ENCODE results near the gene CCDC28B.

The CCDC28B gene

DNA sequence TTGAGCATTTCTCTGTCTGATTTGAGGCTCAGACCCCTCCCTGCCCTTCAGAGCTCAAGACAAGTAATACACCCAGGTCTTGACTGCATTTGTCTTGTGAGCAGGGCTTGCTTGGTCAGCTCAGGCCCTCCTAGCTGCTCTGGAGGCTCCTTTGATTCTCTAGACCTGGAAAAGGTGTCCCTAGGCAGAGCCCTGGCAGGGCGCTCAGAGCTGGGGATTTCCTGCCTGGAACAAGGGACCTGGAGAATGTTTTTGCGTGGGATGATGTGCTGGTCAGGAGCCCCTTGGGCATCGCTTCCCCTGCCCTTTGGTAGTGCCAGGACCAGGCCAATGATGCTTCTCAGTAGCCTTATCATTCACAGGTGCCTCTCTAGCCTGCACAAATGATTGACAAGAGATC, 4.9 kb upstream of the CCDC28B start:
- no peak for DNase-seq

DNA sequence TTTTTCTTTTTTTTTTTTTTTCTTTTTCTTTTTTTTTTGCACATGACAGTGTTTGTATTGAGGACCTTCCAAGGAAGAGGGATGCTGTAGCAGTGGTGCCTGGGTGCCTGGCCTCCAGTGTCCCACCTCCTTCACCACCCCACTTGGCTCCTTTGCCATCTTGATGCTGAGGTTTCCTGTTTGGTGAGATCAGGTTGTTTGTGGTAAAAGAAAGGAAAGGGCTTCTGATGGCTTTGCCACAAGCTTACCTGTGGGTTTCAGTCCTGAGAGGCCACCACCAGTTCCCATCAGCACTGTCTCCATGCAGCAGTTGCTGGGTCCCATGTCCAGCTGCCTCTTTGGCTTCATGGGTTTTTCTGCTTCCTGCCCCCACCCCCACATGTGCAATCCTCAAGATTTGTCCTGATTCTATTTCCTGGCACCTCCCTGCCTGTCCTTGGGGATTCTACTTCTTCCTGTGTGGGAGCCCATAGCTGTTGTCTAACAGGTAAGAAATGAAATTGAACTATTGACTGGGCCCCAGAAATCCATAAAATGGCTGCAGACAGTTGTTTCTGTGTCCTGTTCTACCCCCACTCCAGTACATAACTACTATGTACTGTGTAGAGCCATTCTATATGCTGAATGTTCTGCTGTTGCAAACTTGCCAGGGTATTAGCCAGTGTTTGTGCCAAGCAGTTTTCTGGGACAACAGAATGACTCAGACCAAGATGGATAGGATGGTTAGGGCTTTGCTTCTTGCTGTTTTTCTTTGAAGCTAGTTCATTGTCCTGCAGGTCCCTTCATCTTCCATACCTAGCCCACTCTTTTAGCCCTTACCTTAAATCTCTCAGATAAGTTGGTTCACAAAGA, 4.2 kb upstream of the CCDC28B start:
- DNase-seq: peak in 1 of 5 donors; percentile 44

DNA sequence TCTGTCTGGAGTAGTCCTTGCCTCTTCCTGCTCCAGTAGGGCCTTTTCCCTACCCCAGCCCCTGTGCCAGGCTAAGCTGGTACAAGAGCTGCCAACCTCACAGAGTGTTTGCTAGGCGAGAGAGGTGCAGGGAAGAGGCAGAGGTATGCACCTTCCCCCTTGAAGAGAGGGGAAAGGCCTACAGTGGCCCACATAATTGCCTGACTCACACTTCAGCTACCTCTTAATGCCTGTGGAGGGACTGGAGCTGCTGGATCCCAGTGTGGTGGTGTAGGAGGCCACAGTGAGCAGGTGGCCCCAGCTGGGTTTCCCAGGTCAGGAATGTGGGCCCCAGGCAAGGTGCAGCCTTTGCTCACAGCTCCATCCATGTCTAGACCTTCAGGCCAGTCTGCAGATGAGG, 3.3 kb upstream of the CCDC28B start:
- no peak for DNase-seq

DNA sequence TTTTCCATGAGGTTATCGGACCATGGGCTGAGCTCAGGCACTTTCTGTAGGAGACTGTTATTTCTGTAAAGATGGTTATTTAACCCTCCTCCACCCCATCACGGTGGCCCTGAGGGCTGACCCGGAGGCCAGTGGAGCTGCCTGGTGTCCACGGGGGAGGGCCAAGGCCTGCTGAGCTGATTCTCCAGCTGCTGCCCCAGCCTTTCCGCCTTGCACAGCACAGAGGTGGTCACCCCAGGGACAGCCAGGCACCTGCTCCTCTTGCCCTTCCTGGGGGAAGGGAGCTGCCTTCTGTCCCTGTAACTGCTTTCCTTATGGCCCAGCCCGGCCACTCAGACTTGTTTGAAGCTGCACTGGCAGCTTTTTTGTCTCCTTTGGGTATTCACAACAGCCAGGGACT, 2.6 kb upstream of the CCDC28B start:
- DNase-seq: no peak

DNA sequence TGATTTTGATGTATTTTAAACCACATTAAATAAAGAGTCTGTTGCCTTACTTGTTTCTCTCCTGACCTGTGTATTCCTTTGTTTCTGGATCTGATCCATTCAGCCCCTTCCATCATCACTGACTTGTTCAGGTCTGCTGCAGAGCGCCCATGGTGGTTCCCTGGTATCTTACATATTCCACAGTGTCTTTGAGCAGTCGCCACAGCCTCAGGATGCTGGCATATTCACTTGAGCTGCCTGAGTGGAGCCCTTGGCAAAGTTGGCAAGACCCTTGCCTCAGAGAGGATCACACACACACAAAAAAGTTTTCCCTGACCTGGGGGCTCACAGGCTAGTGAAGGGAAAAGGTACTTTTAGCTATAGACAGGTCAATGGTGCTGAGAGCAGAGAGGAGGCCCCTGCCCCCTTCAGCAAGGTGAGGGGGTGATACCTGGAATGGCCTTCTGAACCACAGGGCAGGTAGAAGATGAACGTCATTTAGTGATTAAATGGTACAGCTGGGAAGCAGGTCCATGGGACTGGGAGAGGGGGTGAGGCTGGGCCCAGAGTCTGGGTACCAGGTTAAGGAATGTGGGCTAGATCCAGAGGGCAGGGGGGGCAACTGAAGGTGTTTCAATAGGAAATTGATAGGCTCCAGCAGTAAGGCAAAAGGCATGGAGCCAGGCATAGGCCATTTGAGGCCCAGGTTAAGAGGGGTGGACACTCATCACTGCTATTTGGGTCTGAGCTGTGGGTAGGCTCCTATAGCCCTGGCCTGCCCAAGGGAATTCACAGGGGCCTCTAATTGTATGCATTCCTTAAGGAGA, 2.0 kb upstream of the CCDC28B start:
- no peak for DNase-seq

DNA sequence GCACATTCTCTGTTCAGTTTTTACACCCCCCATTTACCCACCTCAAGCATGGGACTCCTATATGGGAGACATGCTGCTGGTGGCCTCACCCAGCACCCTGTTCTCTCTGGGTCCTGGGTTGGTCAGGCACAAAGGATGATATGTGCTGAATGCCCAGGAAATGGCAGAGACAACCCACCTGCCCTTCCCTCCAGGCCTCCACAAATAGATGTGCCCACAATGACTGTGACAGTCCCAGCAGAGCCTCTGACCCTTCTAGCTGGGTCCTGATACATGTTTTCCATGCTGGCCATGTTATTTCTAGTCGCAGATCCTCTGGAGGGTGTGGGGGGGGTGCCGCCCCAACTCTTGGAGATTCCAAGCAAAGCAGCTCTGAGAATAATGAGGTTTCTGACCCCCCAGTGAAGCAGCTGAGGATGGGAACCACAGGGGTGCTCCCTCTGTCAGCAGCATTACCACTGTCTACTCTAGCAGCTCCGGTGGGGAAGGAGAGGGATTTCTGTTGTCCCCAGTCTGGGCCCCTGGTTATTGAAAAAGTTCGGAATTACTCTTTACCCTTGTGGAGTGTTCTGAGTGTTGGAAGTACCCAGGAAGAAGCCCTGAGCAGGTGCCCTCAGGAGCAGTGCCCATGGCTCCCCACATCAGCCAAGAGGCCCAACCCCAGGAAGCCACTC, 1.2 kb upstream of the CCDC28B start:
- no peak for DNase-seq

DNA sequence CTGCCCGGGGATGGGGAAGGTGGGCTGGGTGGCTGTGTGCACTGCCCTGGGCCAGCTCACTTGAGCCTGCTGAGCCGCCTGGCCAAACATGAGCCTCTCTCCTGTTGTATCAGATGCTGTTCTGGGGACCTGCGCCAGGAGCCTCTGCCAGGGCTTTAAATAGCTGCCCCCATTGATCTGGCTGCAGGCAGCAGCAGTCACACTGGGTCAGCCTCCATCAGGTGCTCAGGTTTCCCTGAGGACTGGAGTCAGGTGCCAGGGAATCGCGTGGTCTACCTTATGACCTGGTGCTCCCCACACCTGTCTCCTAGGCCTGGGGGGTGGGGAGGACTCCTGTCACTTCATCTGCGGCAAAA, 700 bp upstream of the CCDC28B start:
- no peak for DNase-seq

DNA sequence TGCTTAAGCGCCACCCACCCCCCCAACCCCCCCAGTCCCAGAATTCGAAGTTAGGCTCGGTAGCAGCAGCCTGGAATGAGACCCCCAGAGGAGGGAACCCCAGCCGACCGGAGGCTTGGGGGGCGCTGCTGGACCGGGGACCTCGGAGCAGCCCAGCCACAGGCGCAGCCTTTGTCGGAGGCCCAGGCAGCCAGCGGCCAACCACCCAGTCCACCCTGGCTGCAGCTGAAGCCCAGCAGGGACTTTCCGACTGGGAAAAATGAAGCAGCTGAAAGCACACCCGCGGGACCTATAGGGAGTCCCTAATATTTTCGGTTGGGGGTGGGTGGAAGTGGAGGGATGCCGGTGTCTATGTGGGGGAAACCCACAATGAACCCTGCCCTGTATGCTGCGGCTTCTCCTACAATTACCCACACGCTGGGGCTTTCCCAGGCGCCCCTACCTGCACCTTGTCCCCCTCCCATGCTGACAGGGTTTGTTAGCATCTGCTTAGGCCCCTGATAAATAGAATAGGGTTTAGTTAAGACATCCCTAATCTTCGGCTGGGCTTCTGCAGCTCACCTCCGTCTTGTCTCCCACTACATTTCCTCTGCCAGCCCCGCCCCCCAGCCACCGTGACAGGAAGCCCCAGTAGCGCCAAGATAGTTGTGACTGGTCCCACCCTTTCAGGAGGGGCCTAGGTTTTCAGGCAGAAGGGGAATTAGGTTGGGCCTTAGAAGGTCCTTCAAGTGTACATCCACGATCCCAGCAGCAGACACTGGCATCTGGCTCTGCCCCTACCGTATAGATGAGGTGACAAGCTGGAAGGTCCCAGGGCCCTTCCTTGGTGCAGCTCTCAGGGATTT, 838 bp downstream of the CCDC28B start:
- peak; percentile 56 to 76 (median 65) for DNase-seq

DNA sequence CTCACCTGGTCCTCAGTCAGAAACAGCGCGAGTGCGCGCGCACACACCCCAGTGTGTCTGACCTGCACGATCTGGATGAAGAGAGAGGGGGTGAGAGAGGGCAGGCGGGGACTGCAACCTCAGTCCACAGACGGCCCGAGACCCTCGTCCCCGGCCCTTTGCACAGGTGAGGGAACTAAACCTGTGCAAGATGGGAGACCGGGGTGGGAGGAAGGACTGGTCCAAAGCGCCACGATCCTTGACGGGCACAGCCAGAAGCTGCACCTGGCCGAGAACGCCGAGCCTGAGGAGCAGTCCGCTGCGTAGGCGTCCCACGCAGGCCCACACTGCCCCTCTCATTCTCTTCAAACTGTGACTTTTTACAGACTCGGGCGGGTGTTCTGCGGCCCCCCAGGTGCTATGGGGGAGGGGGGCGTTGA, 4.6 kb downstream of the CCDC28B start:
- no peak for DNase-seq

DNA sequence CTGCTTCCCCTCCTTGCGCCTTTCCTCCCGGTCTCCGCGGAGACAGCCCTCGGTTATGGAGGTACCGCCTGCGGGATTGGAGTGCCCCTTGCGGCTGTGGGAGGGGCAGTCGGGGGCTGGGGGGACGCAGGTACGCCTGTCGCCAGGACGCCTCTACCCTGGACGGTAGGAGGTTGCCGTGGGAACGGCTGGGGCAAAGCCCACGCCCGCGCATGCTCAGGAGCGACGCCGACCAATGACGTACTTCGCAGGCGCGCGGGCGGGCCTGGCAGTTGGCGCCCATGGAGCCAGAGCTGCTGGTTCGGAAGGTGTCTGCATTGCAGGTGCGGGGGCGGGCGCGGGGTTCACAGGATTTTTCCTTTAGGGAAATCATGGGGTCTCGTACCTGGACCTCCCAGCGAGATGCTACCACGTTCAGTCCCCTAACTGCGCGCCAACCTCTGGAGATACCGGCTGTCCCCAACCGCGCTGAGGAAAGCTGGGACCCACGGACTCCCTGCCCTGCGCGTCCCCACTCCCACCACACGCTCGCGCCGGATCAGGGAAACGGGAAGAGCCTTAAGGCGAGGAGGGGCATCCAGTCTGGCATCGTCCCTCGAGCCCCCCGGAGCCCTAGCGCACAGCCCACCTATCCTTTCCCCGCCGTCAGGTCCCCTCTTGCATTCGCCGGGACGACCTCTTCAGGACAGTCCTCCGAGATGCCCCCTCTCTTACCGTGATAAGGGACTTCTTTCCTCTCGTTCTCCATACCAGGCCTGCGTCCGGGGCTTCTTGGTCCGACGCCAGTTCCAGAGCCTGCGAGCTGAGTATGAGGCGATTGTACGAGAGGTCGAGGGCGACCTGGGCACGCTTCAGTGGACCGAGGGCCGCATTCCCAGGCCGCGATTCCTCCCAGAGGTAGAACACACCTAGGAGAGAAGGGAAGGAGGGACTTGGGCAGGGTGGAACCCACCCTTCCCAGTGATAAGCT, 5.3 kb downstream of the CCDC28B start, which contains the start of gene IQCC:
IQCC (plus strand) TSS at position 271 of the 970 bp plus-strand sequence; CDS start at position 282, 11 bp downstream.
- DNase-seq: peak; percentile 76 to 86 (median 82)

DNA sequence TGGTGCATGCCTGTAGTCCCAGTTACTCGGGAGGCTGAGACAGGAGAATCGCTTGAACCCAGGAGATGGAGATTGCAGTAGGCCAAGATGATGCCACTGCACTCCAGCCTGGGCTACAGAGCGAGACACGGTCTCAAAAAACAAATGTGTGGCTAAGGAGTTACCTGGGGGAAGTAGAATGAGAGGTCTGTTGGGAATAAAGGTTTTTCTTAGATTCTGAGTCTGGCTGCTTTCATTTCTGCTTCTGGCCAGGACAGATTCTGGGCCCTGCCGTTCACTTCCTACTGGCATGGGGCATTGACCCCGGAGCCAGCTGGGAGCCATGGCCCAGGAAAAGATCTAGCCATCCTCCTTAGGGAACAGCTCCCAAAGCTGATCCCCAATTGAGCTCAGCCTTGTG, 8.1 kb downstream of the CCDC28B start:
- DNase-seq: no peak

DNA sequence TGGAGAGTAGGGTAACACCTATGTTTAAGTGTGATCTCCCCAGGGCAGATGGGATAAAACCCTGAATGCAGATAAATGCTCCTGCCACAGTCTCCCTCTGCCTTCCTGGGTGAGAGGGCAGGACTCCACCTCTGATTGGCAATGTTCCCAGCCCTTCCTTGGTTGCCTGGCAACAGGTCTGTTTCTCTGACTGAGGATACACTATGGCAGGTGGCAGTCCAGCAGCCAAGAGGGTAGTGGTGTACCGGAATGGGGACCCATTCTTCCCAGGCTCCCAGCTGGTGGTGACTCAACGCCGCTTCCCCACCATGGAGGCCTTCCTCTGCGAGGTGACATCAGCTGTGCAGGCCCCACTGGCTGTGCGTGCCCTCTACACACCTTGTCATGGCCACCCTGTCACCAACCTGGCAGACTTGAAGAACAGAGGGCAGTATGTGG, 8.5 kb downstream of the CCDC28B start, which contains the start of gene DCDC2B:
DCDC2B (plus strand) TSS at position 199 of the 438 bp plus-strand sequence; CDS start at position 204, 5 bp downstream.
- DNase-seq: no peak

DNA sequence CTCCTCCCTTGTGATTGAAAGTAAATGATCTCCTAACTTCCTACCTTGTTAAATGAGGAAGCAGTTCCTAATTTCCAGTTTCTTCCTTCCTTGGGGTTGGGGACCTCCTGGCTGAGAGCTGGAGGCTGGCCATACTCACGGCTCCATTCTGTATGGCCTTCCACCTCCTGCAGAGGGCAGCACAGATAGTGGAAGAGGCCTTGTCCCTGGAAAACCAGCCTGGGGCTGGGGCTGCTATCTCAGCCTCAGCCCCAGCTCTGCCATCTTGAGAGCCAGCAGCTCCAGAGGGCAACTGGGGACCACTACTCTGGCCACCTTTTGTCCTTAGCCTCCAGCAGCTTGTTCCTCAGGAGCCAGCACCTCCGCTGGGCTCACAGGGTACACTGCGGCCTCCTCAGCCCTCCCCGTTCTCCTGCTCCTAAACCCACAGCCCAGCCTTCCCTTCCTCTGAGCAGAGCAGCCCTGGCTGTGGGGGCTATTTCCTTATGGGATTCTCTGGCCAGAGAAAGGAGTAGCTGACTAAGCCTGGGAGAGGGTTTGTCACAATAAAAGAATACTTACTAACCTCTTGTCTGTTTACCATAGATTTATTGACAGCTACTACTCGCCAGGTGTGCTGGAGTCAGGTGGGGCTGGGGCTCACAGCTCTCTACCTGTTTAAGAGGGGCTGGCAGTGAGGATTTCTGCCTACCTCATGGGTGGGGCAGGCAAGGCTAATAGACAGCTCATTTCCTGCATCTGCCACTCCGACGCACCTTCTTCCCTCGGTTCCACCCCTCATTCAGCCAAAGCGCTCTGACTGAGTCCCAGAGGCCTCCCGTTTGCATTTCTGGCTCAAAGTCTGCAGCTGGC, 15.5 kb downstream of the CCDC28B start:
- peak in 4 of 5 donors; percentile 29 to 64 (median 44) for DNase-seq

DNA sequence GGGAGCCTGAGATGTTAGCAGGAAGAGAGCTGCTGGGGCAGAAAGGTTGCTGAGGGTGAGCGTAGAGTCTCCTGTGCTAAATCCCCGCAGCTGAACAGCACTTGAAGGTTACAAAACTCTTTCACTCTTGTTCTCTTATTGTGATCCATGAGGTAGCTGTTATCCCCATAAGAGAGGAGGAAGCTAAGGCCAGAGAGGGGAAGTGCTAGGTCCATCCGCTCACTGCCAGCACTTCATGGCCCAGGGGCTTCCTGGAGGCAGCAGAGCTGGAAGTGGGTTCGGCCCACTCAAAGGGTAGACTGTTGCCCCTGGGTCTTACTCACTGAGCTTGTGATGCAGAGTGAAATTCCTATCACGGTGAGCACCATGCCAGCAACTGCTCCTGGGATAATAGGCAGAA, 16.2 kb downstream of the CCDC28B start:
- DNase-seq: no peak

DNA sequence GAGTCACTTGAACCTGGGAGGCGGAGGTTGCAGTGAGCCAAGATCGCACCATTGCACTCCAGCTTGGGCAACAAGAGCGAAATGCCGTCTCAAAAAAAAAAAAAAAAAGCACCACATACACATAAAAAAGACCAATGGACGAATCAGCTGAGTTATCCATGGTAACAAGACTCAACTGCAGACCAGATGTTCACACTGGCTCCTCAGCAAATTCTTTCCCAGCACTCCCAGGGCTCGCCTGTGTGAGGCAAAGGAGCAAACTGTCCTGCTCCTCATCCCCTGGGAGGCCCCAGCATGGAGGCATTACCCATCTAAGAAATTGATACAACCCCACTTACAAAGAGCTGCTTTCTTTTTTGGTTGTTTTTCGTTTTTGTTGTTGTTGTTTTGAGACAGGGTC, 18.6 kb downstream of the CCDC28B start:
- DNase-seq: no peak

DNA sequence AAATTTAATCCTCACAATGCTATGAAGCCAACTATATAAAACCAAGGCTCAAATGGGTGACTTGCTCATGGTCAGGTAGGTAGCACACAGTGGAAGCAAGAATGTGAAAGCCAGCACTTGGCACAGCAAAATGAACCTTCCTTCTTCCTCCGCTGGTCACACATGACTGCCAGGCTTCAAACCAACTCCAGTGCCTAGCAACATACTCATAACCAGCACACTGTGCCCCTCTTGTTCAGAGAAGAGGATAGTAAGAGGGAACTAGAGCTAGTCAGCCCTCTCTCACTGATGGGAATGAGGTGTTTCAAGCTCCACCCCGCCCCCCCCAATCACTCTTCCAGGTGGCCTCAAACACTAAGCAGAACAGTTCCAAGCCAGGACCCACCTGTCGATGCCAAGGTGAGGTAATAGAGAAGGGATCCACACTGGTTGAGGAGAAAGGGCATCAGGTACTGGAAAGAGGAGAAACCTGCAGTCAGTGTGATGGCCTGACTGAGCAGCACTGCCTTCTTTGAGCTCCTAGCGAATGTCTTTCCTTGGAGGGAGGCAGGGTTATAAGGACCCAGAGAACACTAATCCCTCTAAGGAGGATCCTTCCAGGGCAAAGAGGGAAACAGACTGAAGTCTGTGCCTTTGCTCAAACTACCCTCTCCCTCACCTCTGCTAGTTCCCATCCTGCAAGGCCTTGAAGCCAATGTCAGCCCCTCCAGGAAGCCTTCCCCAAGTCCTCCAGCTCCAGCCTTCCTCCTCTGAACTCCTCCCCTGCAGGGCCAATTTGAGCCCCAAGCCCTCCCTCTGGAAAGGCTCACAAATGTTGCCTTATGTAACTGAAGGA, 20.6 kb downstream of the CCDC28B start:
- no peak for DNase-seq

DNA sequence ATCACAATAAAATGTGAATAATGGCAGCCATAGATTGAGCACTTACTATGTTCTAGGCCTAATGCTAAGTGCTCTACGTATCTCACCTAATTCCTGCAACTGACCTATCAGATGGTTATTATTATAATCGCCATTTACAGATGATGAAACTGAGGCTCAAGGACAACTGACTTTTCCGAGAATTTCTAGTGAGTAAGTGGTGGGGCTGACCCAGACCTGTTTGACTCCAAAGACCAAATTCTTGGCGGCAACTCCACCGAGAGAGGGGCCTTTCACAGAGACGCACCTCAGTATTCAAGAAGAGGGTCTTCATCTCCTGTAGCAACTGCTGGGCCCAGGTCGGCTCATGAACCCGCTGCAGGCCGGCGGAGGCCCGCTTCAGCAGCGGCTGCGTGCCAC, 21.2 kb downstream of the CCDC28B start:
- no peak for DNase-seq

DNA sequence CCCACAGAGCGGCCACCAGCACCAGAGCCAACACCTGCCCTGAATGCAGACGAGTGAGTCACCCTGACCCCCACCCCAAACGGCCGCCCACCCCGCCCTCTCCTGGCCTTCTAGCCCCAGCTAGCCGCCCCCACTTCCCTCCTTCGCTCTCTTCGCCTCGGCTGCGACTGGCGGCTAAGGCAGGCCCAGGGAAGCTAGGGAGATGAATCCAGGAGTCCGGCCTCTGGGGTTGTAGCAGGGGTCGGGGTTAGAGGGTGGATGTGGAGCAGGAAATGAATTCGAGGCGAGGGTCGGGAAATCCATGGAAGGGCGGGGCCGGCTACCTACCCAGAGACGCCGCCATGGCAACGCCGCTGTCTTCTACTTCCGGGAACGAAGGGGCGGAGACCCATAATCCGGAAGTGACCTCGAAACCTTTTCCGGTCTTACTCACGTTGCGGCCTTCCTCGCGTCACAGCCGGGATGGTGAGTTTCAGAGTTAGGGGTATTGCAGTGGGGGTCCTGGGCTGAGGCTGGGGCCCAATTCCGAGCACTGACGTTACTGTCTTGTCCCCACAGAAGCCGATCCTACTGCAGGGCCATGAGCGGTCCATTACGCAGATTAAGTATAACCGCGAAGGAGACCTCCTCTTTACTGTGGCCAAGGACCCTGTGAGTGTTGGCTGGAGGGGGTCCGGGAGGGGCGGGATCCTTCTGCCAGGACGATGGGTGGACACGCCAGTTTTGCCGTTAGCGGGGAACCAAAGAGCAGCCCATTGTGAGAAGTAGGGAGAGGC, 21.8 kb downstream of the CCDC28B start, which contains the start of the genes EIF3I and TMEM234:
EIF3I (plus strand) TSS at position 428 of the 776 bp plus-strand sequence; CDS start at position 463, 35 bp downstream.
TMEM234 (minus strand) TSS at position 374 of the 776 bp plus-strand sequence; CDS start at position 343, 31 bp downstream.
- DNase-seq: peak; percentile 80 to 91 (median 86)

Measured in T-helper 1 cell (primary cell).